ENCODE data around the gene ARHGAP33. TPM values are rescaled to one million over a fixed set of nuclear protein-coding genes. Genes with fewer than 3 reads are reported as not detected.

The ARHGAP33 gene
- total RNA-seq, 1 experiment from 2014 or later, result 39.6 TPM

GRCh38 chr19:35734889-35735288, 40.5 kb upstream of the ARHGAP33 start:
- no peak overlapping the region for H3K4me3 ChIP-seq (ENCODE audit: low read depth, low read length, poor library complexity, severe bottlenecking)
- CTCF ChIA-PET, result no interaction called here
- no TSS peak for BruUV-seq (replicated peaks)
- DNase-seq (ENCODE audit: low spot score), result no peak
- peaks cover 75% of the 10 kb centered on the region for H3K36me3 ChIP-seq (ENCODE audit: insufficient read depth, low read length, poor library complexity, severe bottlenecking)
- no peaks in the 10 kb centered on the region for H3K9me3 ChIP-seq (ENCODE audit: low read depth, low read length, poor library complexity, severe bottlenecking)
- TF ChIP-seq EZH2 (IDR thresholded peaks at IDR 0.05; ENCODE audit: borderline replicate concordance, low read depth, low read length, poor library complexity, severe bottlenecking), result no peak
- TF ChIP-seq, protein P1, sequence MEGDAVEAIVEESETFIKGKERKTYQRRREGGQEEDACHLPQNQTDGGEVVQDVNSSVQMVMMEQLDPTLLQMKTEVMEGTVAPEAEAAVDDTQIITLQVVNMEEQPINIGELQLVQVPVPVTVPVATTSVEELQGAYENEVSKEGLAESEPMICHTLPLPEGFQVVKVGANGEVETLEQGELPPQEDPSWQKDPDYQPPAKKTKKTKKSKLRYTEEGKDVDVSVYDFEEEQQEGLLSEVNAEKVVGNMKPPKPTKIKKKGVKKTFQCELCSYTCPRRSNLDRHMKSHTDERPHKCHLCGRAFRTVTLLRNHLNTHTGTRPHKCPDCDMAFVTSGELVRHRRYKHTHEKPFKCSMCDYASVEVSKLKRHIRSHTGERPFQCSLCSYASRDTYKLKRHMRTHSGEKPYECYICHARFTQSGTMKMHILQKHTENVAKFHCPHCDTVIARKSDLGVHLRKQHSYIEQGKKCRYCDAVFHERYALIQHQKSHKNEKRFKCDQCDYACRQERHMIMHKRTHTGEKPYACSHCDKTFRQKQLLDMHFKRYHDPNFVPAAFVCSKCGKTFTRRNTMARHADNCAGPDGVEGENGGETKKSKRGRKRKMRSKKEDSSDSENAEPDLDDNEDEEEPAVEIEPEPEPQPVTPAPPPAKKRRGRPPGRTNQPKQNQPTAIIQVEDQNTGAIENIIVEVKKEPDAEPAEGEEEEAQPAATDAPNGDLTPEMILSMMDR (conservative IDR thresholded peaks at IDR 0.05; ENCODE audit: low read depth, low read length), result no peak
- intact Hi-C loops (cut with micrococcal nuclease; ENCODE audit: unreplicated experiment), result no loop called here
- POLR2A ChIA-PET (ENCODE audit: low non-redundant PET), result no interaction called here
- no peaks in the 10 kb centered on the region for H3K27me3 ChIP-seq (replicated peaks; ENCODE audit: insufficient read depth, low read depth, low read length, poor library complexity)
- H3K4me1 ChIP-seq (ENCODE audit: insufficient read depth, low read length, poor library complexity, severe bottlenecking), result no peaks in the 10 kb centered on the region
- H3K27ac ChIP-seq (ENCODE audit: low read depth, low read length, poor library complexity, severe bottlenecking), result no peak overlapping the region

DNA sequence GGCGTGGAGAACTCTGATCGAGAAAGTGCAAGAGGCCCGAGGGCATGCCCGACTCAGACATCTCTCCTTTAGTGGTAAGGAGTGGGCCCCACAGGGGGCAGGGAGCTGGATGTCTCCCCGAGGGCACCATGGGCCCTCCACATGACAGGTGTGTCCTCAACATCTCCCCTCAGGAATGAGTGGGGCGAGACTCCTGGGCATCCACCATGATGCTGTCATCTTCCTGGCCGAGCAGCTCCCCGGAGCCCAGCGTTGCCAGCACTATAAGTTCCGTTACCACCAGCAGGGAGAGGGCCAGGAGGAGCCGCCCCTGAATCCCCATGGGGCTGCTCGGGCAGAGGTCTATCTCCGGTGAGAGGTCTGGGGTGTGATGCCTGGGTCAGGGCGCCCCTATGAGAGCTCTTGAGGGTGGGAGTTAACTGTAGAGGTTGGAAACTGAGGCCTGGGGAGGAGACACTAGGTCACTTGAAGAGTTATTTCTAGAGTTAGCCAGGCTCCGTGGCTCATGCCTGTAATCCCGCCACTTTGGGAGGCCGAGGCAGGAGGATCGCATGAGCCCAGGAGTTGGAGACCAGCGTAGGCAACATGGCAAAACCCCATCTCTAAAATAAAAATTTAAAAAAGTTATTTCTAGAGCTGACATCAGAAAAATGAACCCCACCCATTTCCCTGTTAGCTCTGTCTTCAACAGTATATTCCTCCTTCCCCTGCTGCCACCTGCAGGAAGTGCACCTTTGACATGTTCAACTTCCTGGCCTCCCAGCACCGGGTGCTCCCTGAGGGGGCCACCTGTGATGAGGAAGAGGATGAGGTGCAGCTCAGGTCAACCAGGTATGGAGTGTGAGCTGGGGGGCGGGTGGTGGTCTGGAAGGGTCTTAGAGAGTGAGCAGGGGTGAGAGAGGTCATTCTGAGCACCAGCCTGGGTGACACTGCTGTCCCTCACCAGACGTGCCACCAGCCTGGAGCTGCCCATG, 38.2 kb upstream of the ARHGAP33 start:
- DNase-seq (ENCODE audit: low spot score), result no peak
- TF ChIP-seq, protein P1 (conservative IDR thresholded peaks at IDR 0.05; ENCODE audit: low read depth, low read length), result no peak
- no peak for TF ChIP-seq EZH2 (IDR thresholded peaks at IDR 0.05; ENCODE audit: borderline replicate concordance, low read depth, low read length, poor library complexity, severe bottlenecking)
- CTCF ChIA-PET, result no interaction called here
- no peaks in the 10 kb centered on the region for H3K9me3 ChIP-seq (ENCODE audit: low read depth, low read length, poor library complexity, severe bottlenecking)
- intact Hi-C loops (cut with micrococcal nuclease; ENCODE audit: unreplicated experiment), result no loop called here
- no TSS peak for BruUV-seq (replicated peaks)
- H3K27ac ChIP-seq (ENCODE audit: low read depth, low read length, poor library complexity, severe bottlenecking), result no peak overlapping the region
- peaks cover 52% of the 10 kb centered on the region for H3K36me3 ChIP-seq (ENCODE audit: insufficient read depth, low read length, poor library complexity, severe bottlenecking)
- POLR2A ChIA-PET (ENCODE audit: low non-redundant PET), result interaction anchor here (0.6 kb wide), 1 partner anchor 89 kb away, joined by 4 read pairs; the partner anchor contains the start of gene COX6B1
- no peak overlapping the region for H3K4me3 ChIP-seq (ENCODE audit: low read depth, low read length, poor library complexity, severe bottlenecking)
- no peaks in the 10 kb centered on the region for H3K4me1 ChIP-seq (ENCODE audit: insufficient read depth, low read length, poor library complexity, severe bottlenecking)
- no peaks in the 10 kb centered on the region for H3K27me3 ChIP-seq (replicated peaks; ENCODE audit: insufficient read depth, low read depth, low read length, poor library complexity)

- Histone ChIP-seq H3K4me3 (ENCODE audit: low read depth, low read length, poor library complexity, severe bottlenecking) (no peak overlapping the region), H3K36me3 (ENCODE audit: insufficient read depth, low read length, poor library complexity, severe bottlenecking) (peaks cover 43% of the 10 kb centered on the region), H3K9me3 (ENCODE audit: low read depth, low read length, poor library complexity, severe bottlenecking) (no peaks in the 10 kb centered on the region), H3K27ac (ENCODE audit: low read depth, low read length, poor library complexity, severe bottlenecking) (no peak overlapping the region), H3K27me3 (replicated peaks; ENCODE audit: insufficient read depth, low read depth, low read length, poor library complexity) (no peaks in the 10 kb centered on the region), H3K4me1 (ENCODE audit: insufficient read depth, low read length, poor library complexity, severe bottlenecking) (no peaks in the 10 kb centered on the region)
- CTCF ChIA-PET, result no interaction called here
- TF ChIP-seq EZH2 (IDR thresholded peaks at IDR 0.05; ENCODE audit: borderline replicate concordance, low read depth, low read length, poor library complexity, severe bottlenecking), result no peak
- TF ChIP-seq, protein P1 (conservative IDR thresholded peaks at IDR 0.05; ENCODE audit: low read depth, low read length), result no peak
- intact Hi-C loops (cut with micrococcal nuclease; ENCODE audit: unreplicated experiment), result no loop called here
- POLR2A ChIA-PET (ENCODE audit: low non-redundant PET), result no interaction called here
- TSS peak; percentile 82 for BruUV-seq (replicated peaks)
- no peak for DNase-seq (ENCODE audit: low spot score)
Measured at GRCh38 chr19:35738021-35738886, 37.1 kb upstream of the ARHGAP33 start.

All from A673 (cell line).